GM21619 (cell line): ENCODE results near the gene SLC39A6.
"Not testable (repeated sequence)": the region's sequence is repeated elsewhere in the genome, so short reads cannot be mapped to it uniquely, and the experiment has no call there.

Experiments used
- ATAC-seq: cut with Tn5 transposase; IDR thresholded peaks from one replicate; pipeline ENCODE4 v1.9.1; 2021; ENCODE audit not compliant: unreplicated experiment

The SLC39A6 gene

GRCh38 chr18:36141576-36141975, 12.4 kb upstream of the SLC39A6 start:
- no peak for ATAC-seq

- no peak for ATAC-seq
These were observed 10.1 kb upstream of the SLC39A6 start for GRCh38 chr18:36139245-36139644.

- ATAC-seq = no peak
These were observed 6.1 kb upstream of the SLC39A6 start for GRCh38 chr18:36135264-36135663.

GRCh38 chr18:36132756-36133155, 3.6 kb upstream of the SLC39A6 start:
- ATAC-seq = no peak

- no peak for ATAC-seq
These were observed 2.7 kb upstream of the SLC39A6 start for GRCh38 chr18:36131692-36132483.

GRCh38 chr18:36130883-36131653, 1.9 kb upstream of the SLC39A6 start:
- ATAC-seq = no peak

- peak; percentile 17 for ATAC-seq
These were observed 1.1 kb upstream of the SLC39A6 start for GRCh38 chr18:36130039-36130831.

GRCh38 chr18:36128907-36129299, 237 bp downstream of the SLC39A6 start:
- ATAC-seq = peak; percentile 21

- no peak for ATAC-seq
These were observed 640 bp downstream of the SLC39A6 start for GRCh38 chr18:36128530-36128870.

GRCh38 chr18:36127836-36128529, 1.2 kb downstream of the SLC39A6 start:
- ATAC-seq = no peak

GRCh38 chr18:36126668-36127067, 2.5 kb downstream of the SLC39A6 start:
- no peak for ATAC-seq

GRCh38 chr18:36124841-36125240, 4.3 kb downstream of the SLC39A6 start:
- ATAC-seq = no peak

- no peak for ATAC-seq
These were observed 8.8 kb downstream of the SLC39A6 start for GRCh38 chr18:36120297-36120696.

GRCh38 chr18:36116771-36117170, 12.4 kb downstream of the SLC39A6 start:
- ATAC-seq = not testable (repeated sequence)

GRCh38 chr18:36114738-36115137, 14.4 kb downstream of the SLC39A6 start:
- no peak for ATAC-seq

GRCh38 chr18:36114251-36114650, 14.9 kb downstream of the SLC39A6 start:
- ATAC-seq = no peak

GRCh38 chr18:36112302-36112701, 16.8 kb downstream of the SLC39A6 start:
- no peak for ATAC-seq

GRCh38 chr18:36109737-36110136, 19.4 kb downstream of the SLC39A6 start:
- ATAC-seq = no peak

- no peak for ATAC-seq
These were observed 20.5 kb downstream of the SLC39A6 start for GRCh38 chr18:36108601-36109000.

- ATAC-seq = no peak
These were observed 20.9 kb downstream of the SLC39A6 start for GRCh38 chr18:36108196-36108595.

GRCh38 chr18:36107477-36107876, 21.7 kb downstream of the SLC39A6 start:
- no peak for ATAC-seq
